Stromal cell of bone marrow (primary cell): Measurements from ENCODE around the gene TUBAL3.
"Not testable (repeated sequence)": the region's sequence is repeated elsewhere in the genome, so short reads cannot be mapped to it uniquely, and the experiment has no call there.

ENCODE experiments used
- DNase-seq: peaks from one replicate; pipeline ENCODE4 v3.0.0-alpha.2; 2012; ENCODE audit warnings: low read depth

Gene TUBAL3

GRCh38 chr10:5379202-5379601 lies 25.4 kb downstream of the TUBAL3 start:
- not testable (repeated sequence) for DNase-seq

DNA sequence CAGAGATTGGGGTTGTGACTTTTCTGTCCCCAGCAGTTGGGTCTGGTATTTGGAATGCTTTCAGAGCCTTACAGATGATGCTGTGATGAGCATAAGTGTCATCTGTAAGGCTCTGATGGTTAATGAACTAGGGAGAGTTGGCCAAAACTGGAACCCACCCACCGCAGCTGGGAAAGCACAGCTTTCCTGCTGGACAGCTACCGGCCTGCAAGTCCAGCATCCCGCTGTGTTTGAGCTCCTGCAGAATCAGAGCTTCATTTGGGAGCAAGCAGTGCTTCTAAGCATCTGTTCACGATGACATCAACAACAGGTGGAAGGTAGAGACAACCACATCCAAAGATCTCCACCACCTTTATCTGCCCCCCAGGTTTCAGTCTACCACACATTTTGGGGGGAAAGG lies 28.2 kb downstream of the TUBAL3 start:
- DNase-seq: no peak

- DNase-seq: no peak
Measured at GRCh38 chr10:5373891-5374611, 30.6 kb downstream of the TUBAL3 start.

GRCh38 chr10:5373307-5373706 lies 31.3 kb downstream of the TUBAL3 start:
- no peak for DNase-seq

- DNase-seq: no peak
Measured at GRCh38 chr10:5370493-5371352, 33.9 kb downstream of the TUBAL3 start.

- DNase-seq: no peak
Measured at GRCh38 chr10:5369362-5370158, 35.1 kb downstream of the TUBAL3 start.

DNA sequence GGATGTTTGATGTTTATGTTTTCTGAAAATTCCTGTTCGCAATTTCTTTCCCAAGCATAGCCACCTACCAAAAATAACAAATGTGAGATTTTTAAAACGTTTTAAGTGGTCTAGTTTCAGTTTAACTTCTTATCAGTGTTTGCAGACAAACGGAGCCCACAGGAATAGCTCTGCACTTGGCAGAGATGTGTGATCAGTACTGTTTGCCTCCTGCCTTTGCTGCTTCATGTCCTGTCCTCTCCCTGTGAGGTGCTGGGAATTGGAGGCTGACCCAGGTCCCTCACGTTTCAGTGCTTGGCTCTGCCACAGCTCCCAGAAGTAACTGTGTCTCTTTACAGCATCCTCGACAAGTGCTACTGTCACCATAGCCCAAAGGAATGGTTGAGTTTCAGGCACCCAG lies 38.7 kb downstream of the TUBAL3 start:
- DNase-seq: no peak

- DNase-seq: no peak
Measured at GRCh38 chr10:5364890-5365338, 39.7 kb downstream of the TUBAL3 start, which contains the start of gene UCN3. Gene UCN3 (plus strand): TSS chr10:5364966. CDS start chr10:5373721, 8,755 bp downstream.

DNA sequence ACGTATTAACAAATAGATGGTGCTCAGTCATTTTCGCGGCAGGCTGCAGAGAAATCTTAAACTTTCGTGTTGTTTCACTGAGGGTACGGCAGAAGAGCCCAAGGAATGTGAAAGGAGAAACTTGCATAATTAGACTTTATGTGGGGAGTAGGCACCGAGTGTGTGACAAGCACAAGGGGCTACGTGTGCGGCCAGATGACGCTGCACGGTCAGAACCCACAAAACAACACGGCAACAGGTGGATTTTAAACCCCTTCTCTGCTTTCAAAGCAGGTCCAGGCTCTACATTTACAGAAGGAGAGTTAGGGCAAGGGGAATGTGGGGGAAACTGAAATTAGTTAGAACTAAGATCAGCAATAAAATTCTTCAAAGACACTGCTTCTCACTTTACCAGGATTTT lies 40.3 kb downstream of the TUBAL3 start:
- no peak for DNase-seq

GRCh38 chr10:5362873-5363272 lies 41.8 kb downstream of the TUBAL3 start:
- no peak for DNase-seq

- DNase-seq: no peak
Measured at GRCh38 chr10:5361966-5362365, 42.7 kb downstream of the TUBAL3 start.

DNA sequence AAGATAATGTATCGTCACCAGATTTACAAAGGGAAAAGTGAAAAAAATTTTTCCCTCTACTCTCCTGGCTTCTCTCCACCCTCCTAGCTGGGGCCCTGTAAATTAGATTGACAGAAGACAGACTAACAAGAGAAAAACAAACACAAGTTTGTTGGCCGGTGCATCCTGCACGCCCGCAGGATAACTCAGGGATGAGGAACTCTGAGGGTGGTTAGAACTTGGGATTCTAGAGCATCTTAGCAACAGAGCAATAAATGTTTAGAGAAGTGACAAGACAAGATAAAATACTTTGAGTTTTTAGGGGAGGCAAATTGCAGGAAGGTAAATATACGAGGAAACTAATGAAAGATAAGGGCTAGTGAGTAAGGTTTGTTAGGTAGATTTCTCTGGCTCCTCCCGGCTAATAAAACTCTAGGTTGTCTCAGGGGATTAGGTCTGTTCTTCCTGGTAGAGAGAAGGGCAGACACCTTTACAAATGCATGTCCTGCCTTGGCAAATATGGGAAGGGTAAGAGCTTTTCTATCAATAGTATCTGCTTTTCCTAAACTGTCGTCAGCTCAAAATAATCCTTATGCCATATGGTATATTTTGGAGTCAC lies 44.2 kb downstream of the TUBAL3 start:
- DNase-seq: no peak

DNA sequence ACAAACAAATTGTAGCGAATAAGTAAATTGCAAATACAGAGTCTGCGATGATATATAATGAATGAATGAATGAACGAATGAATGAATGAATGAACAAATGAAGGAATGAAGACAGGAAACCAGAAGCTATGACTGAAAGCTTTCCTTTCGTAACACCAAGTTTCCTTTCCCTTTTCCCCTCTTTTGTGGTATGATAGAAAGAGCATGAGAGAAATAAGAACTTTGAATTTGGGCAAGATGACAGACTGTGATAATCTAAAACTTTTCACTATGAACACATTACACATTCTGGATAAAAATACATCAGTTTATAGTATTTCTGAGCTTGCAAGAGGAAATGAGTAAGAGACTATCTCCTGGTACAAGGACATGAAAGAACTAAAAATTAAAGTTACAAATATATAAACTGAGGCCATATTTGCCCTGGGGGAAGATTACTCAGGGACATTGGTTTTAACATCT lies 48.3 kb downstream of the TUBAL3 start:
- DNase-seq: no peak

- no peak for DNase-seq
Measured at GRCh38 chr10:5355594-5356301, 48.9 kb downstream of the TUBAL3 start.

DNA sequence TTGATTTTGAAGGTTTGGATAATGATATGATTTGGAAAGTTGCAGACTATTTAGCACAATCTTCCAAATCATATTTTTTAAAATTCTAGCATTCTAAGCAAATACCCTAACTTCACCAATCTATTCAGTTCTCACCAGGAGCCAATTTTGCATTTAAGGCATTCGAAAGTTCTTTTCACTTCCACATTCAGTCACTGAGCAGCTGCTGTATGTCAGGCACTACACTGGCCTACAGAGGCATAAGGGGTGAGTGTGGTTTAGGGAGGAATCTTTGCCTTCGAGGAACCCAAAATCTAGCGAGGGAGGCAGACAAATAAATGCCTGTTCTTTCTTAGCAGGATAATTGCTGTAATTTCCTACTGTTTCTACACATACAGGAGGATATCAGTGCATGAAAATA lies 50.6 kb downstream of the TUBAL3 start:
- no peak for DNase-seq

DNA sequence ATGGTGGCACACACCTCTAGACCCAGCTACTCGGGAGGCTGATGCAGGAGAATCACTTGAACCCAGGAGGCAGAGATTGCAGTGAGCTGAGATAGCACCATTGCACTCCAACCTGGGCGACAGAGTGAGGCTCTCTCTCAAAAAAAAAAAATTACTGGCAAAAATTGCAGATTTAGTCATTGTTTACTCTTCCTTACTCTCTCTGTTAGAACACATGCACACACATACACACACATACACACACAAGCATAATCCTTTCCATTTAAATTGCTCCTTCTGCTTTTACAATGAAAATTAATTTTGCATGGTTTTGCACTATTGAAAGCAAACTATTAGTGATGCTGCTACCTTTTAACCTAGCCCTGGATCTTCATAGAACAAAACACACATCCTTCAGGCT lies 55.3 kb downstream of the TUBAL3 start:
- no peak for DNase-seq

GRCh38 chr10:5346881-5347280 lies 57.7 kb downstream of the TUBAL3 start:
- no peak for DNase-seq

DNA sequence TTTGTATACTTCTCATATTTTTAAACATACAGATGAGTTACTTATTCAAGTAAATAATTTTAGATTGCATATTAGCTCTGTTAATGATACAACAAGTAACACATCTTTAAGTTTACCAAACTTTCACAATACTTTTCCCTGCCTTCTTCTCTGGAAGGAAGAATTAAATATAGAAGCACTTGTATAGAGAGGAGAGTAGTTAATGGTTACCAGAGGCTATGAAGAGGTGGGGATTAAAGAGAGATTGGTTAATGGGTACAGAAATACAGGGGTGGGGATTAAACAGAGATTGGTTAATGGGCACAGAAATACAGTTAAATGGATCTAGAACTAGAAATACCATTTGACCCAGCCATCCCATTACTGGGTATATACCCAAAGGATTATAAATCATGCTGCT lies 59.9 kb downstream of the TUBAL3 start:
- no peak for DNase-seq

DNA sequence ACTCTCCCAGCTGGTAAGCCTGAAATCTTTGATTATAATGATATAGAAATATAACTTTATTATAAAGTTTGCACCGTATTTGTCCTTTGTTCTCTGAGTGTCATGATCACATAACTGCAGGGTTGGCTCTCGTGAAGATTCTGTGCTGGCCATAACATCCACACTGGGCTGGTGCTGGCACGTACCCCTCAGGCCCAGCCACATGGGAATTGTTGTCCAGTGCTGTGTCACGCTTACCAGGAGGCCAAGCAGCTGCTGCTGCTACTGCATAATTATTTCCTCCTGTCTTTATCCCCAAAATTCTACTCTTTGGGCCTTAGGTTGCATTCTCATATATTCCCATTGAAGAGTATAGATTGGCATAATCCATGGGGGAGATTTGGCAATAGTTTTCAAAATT lies 60.6 kb downstream of the TUBAL3 start:
- no peak for DNase-seq

DNA sequence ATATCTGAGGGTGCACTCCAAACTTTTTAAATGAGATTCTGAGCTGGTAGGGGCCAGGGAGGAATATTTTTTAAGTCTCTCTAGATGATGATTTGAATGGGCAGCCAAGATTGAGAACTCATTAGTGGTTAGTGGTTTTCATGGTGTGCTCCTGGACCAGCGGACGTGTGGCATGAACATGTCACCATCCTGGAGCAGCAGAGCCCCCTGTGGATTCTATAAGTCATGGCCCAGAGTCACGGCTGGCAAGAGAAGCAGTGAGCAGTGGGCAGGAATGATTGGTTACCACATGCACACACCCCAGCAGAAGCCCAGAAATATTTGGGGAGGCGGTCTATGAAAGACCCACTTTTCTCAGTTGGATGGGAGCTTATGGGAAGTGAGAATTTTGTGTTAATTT lies 61.1 kb downstream of the TUBAL3 start:
- peak; percentile 13 for DNase-seq
